ENCODE data around the gene TACC2.

- TF ChIP-seq CTCF (IDR thresholded peaks at IDR 0.05), result no peak
- TF ChIP-seq POLR2A (IDR thresholded peaks at IDR 0.05), result no peak
Observed at GRCh38 chr10:122171302-122172075, 182.5 kb downstream of the TACC2 start.

All from suprapubic skin (tissue), 3 donors.